ENCODE measurements around the gene PTPN21. TPM values are rescaled to one million over a fixed set of nuclear protein-coding genes. Genes with fewer than 3 reads are reported as not detected.
"Not testable (repeated sequence)": the region's sequence is repeated elsewhere in the genome, so short reads cannot be mapped to it uniquely, and the experiment has no call there.

Gene PTPN21
- total RNA-seq, 1 donor from 2014 or later, result 12.6 TPM

DNA sequence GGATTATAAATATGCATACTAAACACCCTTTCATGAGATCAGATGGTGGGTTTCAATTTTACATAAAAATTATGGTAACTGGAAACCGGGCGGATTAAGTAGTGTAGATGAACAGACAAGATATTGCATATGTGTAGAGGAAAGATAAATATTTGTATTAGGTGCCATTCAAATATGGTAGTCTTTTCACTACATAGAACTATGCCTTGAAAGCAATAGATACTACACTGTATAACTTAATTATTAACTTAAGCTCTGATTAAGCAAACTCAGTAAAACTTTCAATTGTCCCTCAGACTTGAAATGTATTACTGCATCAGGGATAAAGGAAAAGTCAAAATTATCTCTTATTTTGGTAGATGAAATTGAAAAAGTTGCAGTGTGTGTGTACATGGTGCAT, 1.9 kb downstream of the PTPN21 start:
- DNase-seq (ENCODE audit: low spot score), result no peak
- ATAC-seq, result no peak

DNA sequence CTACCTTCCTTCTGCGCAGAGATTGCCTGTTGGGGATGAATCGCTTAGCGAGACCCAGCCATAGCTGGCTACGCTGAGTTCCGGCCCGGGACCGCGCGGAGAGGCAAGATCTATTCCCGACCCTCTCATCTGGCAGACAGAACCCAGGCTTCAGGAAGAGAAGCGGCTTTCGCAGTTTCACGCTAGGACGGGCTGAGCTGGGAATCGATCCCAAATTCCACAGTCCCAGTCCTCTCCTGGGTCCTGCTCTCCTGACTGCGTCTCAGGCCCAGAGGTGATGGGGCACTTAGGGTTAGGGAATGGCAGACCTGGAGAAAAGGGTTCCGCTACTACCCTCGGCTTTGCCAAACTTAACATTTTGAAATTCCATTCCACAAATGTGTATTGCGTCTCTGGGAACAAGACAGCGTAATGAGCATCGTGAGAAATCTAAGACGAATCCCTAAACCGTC, 2.8 kb downstream of the PTPN21 start:
- peak; percentile 51 for ATAC-seq
- DNase-seq (ENCODE audit: low spot score), result peak; percentile 60

DNA sequence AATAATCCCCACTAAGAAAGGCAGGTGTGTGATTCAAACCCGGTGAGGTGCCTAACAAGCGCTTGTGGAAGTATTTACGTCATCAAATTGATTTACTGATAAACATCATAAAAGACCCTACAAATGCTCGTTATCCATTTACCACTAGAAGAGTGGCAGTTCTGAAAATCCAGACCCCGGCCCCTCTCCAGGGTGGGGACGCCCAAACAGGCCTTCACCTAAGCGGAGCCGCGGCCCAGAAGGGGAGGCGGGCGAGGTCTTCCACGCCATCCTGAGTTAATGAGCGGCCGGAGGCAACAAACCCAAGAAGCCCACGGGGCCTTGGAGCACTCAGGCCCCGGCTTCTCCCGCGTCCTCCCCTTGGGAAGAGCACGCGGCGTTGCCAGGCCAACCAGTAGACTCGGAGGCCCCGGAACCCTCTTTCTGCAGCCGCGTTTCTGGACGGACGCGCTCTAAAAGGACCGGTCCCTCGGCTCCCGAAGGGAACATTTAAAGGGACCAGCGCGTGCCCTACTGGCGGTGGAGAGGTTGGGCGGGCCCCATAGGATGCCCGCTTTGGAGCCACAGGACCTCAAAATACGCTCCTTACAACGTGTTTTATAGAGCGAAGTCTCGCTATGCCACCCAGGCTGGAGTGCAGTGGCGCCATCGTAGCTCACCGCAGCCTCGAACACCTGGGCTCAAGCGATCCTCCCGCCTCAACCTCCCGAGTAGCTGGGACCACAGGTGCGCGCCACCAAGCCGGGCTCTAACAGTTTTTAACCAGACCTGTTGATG, 3.5 kb downstream of the PTPN21 start:
- DNase-seq (ENCODE audit: low spot score) (peak; percentile 86), ATAC-seq (peak; percentile 84)

- DNase-seq (ENCODE audit: low spot score) (no peak), ATAC-seq (no peak)
Observed at GRCh38 chr14:88550078-88550477, 4.7 kb downstream of the PTPN21 start.

DNA sequence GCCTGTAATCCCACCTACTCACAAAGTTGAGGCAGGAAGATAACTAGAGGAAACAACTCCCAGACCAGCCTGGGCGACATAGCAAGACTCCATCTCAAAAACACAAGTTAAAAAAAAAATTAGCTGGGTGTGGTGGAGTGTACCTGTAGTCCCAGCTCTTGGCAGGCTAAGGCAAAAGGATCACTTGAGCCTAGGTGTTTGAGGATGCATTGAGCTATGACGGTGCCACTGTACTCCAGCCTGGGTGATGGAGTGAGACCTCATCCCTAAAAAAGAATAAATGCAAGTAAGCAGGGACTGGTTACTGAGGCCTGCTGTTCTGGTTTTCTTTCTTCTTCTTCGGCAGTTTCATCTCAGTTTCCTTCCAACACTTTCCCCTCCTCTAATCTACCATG, 7.4 kb downstream of the PTPN21 start:
- ATAC-seq (no peak), DNase-seq (ENCODE audit: low spot score) (no peak)

DNA sequence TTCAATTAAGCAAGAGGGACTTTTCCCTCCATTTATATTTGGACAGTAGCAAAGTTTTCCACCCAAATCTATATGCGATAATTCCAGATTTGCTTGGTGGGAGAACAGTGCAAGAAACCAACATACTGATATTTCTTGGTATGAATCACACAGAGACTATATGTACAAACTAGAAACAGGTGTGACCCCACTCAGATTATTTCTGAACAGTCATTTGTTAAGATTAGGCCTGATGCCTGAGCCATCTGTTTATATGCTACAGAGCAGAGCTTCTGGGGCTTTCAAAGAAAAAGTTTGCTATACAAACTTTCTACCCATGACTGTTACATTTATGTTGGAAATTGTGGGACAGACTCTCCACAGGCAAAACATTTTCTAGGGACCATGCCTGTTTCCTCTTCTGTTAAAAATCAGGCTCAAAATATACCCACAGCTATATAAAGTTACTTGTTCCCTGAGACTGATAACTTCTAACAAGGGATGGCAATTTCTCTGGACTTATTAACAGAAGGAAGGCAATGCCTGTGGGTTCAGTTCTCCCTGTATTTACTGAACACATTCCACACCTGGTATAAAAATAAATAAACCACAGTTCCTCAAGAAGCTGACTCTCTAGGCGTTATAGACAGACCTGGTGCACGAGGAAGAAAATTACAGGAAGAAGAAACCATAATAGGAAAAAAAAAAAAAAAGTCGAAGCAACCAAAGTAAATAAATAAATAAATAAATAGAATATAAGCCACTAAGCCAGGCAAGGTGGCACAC, 8.0 kb downstream of the PTPN21 start:
- DNase-seq (ENCODE audit: low spot score) (no peak), ATAC-seq (no peak)

DNA sequence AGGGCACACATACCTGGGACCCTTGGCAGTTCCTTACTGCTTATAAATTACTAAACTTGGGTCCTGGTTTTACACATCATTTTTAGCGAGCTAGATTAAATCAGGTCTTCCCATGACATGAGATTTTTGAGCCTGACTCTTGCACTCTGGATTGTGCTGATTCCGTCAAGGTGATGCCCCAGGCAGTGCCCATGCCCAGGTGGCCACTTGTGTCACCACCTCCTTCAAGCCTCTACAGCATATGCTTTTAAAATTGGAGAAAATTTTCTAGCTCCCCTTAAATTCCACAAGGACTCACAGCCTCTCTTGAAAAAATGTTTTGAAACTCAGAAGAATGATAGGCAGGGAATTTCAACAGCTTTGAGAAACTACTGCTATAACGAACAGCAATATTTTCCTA, 9.6 kb downstream of the PTPN21 start:
- ATAC-seq (no peak), DNase-seq (ENCODE audit: low spot score) (no peak)

GRCh38 chr14:88542857-88543795, 11.7 kb downstream of the PTPN21 start:
- ATAC-seq (no peak), DNase-seq (ENCODE audit: low spot score) (no peak)

GRCh38 chr14:88541324-88541723, 13.5 kb downstream of the PTPN21 start:
- no peak for DNase-seq (ENCODE audit: low spot score)
- no peak for ATAC-seq

DNA sequence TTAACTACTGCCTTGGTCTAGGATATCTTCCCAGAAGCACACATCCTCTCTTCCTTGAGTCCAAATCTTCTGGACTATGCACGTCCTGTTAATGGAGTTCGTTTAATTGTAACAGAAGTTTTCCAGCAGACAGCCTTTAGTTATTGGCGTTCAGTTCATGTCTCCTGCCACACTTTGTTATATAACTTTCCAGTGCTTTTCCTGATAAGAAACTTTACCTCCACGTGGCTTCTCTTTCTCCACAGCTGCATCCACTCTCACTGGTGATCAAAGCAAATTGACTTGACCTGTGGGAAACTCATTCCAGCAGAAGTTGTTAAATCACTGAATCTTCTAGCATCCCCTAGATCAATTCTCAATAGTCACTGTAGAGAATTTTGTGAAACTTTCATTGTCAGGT, 19.0 kb downstream of the PTPN21 start:
- DNase-seq (ENCODE audit: low spot score) (no peak), ATAC-seq (peak; percentile 69)

DNA sequence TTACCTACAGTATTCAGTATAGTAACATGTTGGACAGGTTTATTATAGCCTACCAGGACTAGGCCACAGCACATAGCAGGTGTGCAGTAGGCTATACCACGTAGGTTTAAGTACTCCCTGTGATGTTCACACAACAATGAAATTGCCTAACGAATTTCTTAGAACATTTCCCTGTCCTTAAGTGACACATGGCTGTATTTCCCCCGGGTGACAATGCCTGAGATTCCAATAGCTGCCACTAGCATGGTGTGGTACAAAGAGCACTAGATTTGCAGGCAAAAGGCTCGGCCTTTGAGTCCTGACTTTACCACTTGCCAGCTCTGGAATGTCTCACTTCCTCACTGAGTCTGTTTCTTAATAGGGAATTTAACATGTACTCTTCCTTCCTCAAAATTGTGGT, 19.7 kb downstream of the PTPN21 start:
- ATAC-seq (peak; percentile 91), DNase-seq (ENCODE audit: low spot score) (no peak)

DNA sequence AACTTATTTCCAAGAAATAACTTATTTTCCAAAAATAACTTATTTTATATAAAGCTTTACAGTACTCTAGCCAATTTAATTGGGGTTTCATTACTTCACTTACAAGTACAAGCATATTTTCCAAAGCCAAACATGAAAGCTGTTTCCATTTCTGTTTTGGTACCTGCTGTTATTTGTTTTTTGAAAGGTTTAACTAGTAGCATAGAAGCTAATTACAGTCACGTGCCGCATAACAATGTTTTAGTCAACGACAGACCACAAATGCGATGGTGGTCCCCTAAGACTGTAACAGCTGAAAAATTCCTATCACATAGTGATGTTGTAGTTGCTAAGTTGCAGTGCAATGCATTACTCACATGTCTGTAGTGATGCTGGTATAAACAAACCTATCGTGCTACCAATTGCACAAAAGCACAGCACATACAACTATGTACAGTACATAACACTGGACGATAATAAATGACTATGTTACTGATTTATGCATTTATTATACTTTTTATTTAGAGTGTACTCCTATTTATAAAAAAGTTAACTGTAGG, 21.7 kb downstream of the PTPN21 start:
- no peak for ATAC-seq

GRCh38 chr14:88529889-88530288, 24.9 kb downstream of the PTPN21 start:
- not testable (repeated sequence) for ATAC-seq; DNase-seq (ENCODE audit: low spot score)

More for the DNA sequence above, 21.7 kb downstream of the PTPN21 start:
- no peak for DNase-seq (ENCODE audit: low spot score)

DNA sequence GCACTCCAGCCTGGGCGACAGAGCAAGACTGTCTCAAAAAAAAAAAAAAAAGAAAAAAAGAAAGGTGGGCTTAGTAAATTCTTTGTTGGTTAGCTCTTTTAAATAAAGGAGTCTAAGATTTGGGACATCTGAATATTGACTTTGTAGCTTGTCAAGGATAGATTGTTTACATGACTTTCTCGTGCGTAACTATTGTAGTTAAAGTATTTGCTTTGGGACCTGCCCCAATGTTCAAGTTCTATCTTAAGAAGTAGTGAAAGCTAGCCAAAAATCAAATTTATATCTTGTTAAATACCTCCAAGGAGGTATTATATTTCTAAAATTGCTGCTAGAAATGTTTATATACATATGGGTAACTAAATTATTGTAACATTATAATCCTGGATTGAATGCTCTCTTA, 32.4 kb downstream of the PTPN21 start:
- DNase-seq (ENCODE audit: low spot score) (no peak), ATAC-seq (no peak)

GRCh38 chr14:88521818-88522217, 33.0 kb downstream of the PTPN21 start:
- ATAC-seq, result no peak
- no peak for DNase-seq (ENCODE audit: low spot score)

GRCh38 chr14:88519907-88520306, 34.9 kb downstream of the PTPN21 start:
- DNase-seq (ENCODE audit: low spot score) (no peak), ATAC-seq (peak; percentile 17)

DNA sequence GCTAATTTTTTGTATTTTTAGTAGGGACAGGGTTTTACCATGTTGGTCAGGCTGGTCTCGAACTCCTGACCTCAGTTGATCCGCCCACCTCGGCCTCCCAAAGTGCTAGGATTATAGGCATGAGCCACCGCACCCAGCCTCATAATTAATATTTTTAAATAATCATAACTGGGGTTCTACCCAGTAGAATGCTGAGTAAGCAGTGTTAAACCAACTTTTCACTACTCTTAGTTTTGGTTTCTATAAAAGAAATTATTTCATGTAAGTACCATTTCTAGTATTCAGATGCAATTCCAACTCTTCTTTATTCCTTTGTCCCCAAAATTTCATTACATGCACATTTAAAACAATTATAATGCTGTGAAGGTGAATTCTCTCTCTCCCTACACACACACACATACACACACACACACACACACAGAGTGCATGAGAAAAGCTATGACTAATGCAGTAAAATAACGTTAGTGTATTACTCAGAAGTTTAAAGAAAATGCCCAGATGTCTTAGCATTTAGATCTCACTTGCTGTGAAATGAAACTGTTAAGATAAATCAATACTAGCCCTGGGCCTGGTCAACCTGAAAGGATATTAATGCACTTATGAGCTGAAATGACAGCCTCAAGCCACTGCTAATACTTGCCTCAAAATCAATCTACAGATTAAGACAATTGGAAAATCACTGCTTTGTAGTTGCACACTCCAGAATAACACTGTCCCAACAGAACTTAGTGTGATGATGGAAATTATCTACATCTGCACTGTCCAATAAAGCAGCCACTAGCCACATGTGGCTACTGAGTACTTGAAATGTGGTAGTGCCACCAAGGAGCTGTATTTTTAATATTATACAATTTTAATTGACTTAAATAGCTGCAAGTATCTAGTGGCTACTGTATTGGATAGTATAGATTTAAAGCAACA, 36.0 kb downstream of the PTPN21 start:
- ATAC-seq (no peak), DNase-seq (ENCODE audit: low spot score) (no peak)

GRCh38 chr14:88516861-88517357, 37.9 kb downstream of the PTPN21 start:
- peak; percentile 83 for ATAC-seq
- DNase-seq (ENCODE audit: low spot score), result no peak

GRCh38 chr14:88515499-88516221, 39.1 kb downstream of the PTPN21 start:
- DNase-seq (ENCODE audit: low spot score) (no peak), ATAC-seq (peak; percentile 53)
